SK-N-SH (cell line): ENCODE measurements around the gene HOXB5. TPM values are rescaled to one million over a fixed set of nuclear protein-coding genes. Genes with fewer than 3 reads are reported as not detected.

Experiments
- CTCF ChIA-PET: fragments of 300-600, 350-600 bp; formaldehyde crosslinking; extraction: SDS; loops from one replicate; lab custom pipeline; 2021; lab: Yijun Ruan, JAX
- POLR2A ChIA-PET: fragments of 350-600 bp; sonication (Branson Sonifier 250); formaldehyde crosslinking; extraction: SDS; loops from one replicate; lab custom pipeline; 2020; ENCODE audit warnings: antibody characterized with exemption, inconsistent platforms; lab: Yijun Ruan, JAX
- DNase-seq: peaks from one replicate; pipeline ENCODE4 v3.0.0; 2012
- H2AFZ ChIP-seq: fragments of 200-600 bp; sonication (generic); 2 replicates; pipeline ENCODE4 v1.8.1; 2016; ENCODE audit warnings: antibody characterized with exemption, mild to moderate bottlenecking, low read depth
- H3F3A ChIP-seq: fragments of 200-600 bp; sonication (generic); replicated peaks from 2 replicates; pipeline ENCODE3; 2016; ENCODE audit warnings: antibody characterized with exemption, mild to moderate bottlenecking; ENCODE audit not compliant: insufficient read depth
- H3K27ac ChIP-seq, 2 experiments: fragments of 200-500 bp in 1 of 2; fragments of 200-600 bp in 1 of 2; sonication (Bioruptor generic) in 1 of 2; sonication (generic), shearing (Covaris generic) in 1 of 2; 2 replicates each; pipeline versions ENCODE4 v1.5.1 to v1.6.1; 2014 to 2016; ENCODE audit warnings: low read depth in 2 of 2, inconsistent platforms in 1 of 2, low read length in 1 of 2, mild to moderate bottlenecking in 1 of 2, mixed read lengths in 1 of 2
- H3K27me3 ChIP-seq: fragments of 200-600 bp; sonication (generic), shearing (Covaris generic); 2 replicates; pipeline ENCODE4 v1.6.1; 2016; ENCODE audit warnings: mixed run types; ENCODE audit not compliant: insufficient read depth
- H3K36me3 ChIP-seq, 2 experiments: fragments of 200-500 bp in 1 of 2; fragments of 200-600 bp in 1 of 2; sonication (Bioruptor generic) in 1 of 2; sonication (generic) in 1 of 2; replicated peaks in 1 of 2; 2 replicates each; pipeline versions ENCODE3 to v1.5.1; 2014 to 2016; ENCODE audit warnings: low read length in 1 of 2, mild to moderate bottlenecking in 1 of 2; ENCODE audit not compliant: insufficient read depth in 2 of 2, control insufficient read depth in 1 of 2
- H3K4me1 ChIP-seq, 2 experiments: fragments of 200-500 bp in 1 of 2; fragments of 200-600 bp in 1 of 2; sonication (Bioruptor generic) in 1 of 2; sonication (generic), shearing (Covaris generic) in 1 of 2; 2 replicates each; pipeline versions ENCODE4 v1.5.1 to v1.6.1; 2014 to 2016; ENCODE audit warnings: low read depth in 1 of 2, low read length in 1 of 2, mixed run types in 1 of 2; ENCODE audit not compliant: insufficient read depth in 2 of 2, control insufficient read depth in 1 of 2
- H3K4me2 ChIP-seq: fragments of 200-600 bp; sonication (generic), shearing (Covaris generic); 2 replicates; pipeline ENCODE4 v1.6.1; 2017; ENCODE audit warnings: mixed run types
- H3K4me3 ChIP-seq, 2 experiments: fragments of 200-500 bp in 1 of 2; fragments of 200-600 bp in 1 of 2; sonication (Bioruptor generic) in 1 of 2; sonication (generic), shearing (Covaris generic) in 1 of 2; 2 replicates each; pipeline versions ENCODE4 v1.5.1 to v1.8.1; 2014 to 2016; ENCODE audit warnings: low read depth in 2 of 2, inconsistent platforms in 1 of 2, low read length in 1 of 2, mild to moderate bottlenecking in 1 of 2, mixed read lengths in 1 of 2, moderate library complexity in 1 of 2
- H3K79me2 ChIP-seq: fragments of 200-600 bp; sonication (generic); 2 replicates; pipeline ENCODE4 v1.8.1; 2017; ENCODE audit warnings: mild to moderate bottlenecking; ENCODE audit not compliant: insufficient read depth
- H3K9ac ChIP-seq: fragments of 200-600 bp; sonication (generic); 2 replicates; pipeline ENCODE4 v1.6.1; 2017; ENCODE audit warnings: mixed run types
- H3K9me2 ChIP-seq: fragments of 200-600 bp; sonication (generic); 2 replicates; pipeline ENCODE4 v1.6.1; 2017; ENCODE audit warnings: mixed run types
- H3K9me3 ChIP-seq: fragments of 200-600 bp; sonication (generic); 2 replicates; pipeline ENCODE4 v1.6.1; 2017; ENCODE audit warnings: mixed run types, mild to moderate bottlenecking, moderate library complexity
- H4K20me1 ChIP-seq: fragments of 200-600 bp; sonication (generic); 2 replicates; pipeline ENCODE4 v1.6.1; 2017; ENCODE audit warnings: mild to moderate bottlenecking, mixed run types; ENCODE audit not compliant: insufficient read depth
- EP300 ChIP-seq, 2 experiments: IDR thresholded peaks; 2 replicates each; pipeline versions ENCODE4 v1.4.0 to v1.6.1; 2012; ENCODE audit warnings: borderline replicate concordance in 1 of 2, low read depth in 1 of 2, low read length in 1 of 2
- FOXJ3 ChIP-seq: sonication (generic); formaldehyde crosslinking; IDR thresholded peaks from 2 replicates; pipeline ENCODE4 v1.5.1; 2020; ENCODE audit warnings: mild to moderate bottlenecking, missing genetic modification reagents
- FOXM1 ChIP-seq: IDR thresholded peaks from 2 replicates; pipeline ENCODE4 v1.4.0; 2012; ENCODE audit warnings: low read depth, mild to moderate bottlenecking
- GABPA ChIP-seq: IDR thresholded peaks from 2 replicates; pipeline ENCODE4 v1.4.0; 2012; ENCODE audit warnings: low read depth, mild to moderate bottlenecking
- GATA2 ChIP-seq: sonication (generic); formaldehyde crosslinking; IDR thresholded peaks from 2 replicates; pipeline ENCODE4 v1.5.0; 2020; ENCODE audit warnings: mild to moderate bottlenecking, missing genetic modification reagents
- MEF2A ChIP-seq: IDR thresholded peaks from 2 replicates; pipeline ENCODE4 v1.4.0; 2012; ENCODE audit warnings: low read depth, borderline replicate concordance
- POLR2AphosphoS5 ChIP-seq: IDR thresholded peaks from 2 replicates; pipeline ENCODE4 v1.6.1; 2012; ENCODE audit warnings: low read depth, low read length
- RAD21 ChIP-seq: IDR thresholded peaks from 2 replicates; pipeline ENCODE4 v1.6.1; 2012; ENCODE audit warnings: mild to moderate bottlenecking, low read length
- RFX5 ChIP-seq: IDR thresholded peaks from 2 replicates; pipeline ENCODE4 v1.6.1; 2012; ENCODE audit warnings: mild to moderate bottlenecking, improper control_type of control experiment, low read length
- RXRA ChIP-seq: IDR thresholded peaks from 2 replicates; pipeline ENCODE4 v1.4.0; 2012; ENCODE audit warnings: low read depth, mild to moderate bottlenecking, borderline replicate concordance
- TEAD4 ChIP-seq: IDR thresholded peaks from 2 replicates; pipeline ENCODE4 v1.4.0; 2012; ENCODE audit warnings: mild to moderate bottlenecking, borderline replicate concordance; ENCODE audit not compliant: insufficient read depth
- WGBS: methylation state at CpG from one replicate; pipeline ENCODE4 v1.1.6; 2017; ENCODE audit warnings: low lambda C conversion rate; 5-methylcytosine and 5-hydroxymethylcytosine counted together
- polyA plus RNA-seq, 3 experiments: library from polyadenylated mRNA; depleted of rRNA; stranded (reverse); fragments of >200 nt; gene quantifications; 2 replicates each; pipeline ENCODE4 v1.2.3, GENCODE V29; 2012
- TF ChIP-seq, protein P1 (sequence below): fragments of 150-350 bp; IDR thresholded peaks from 2 replicates; pipeline ENCODE4 v1.6.1; 2016; ENCODE audit warnings: mild to moderate bottlenecking, low read depth, low read length
- TF ChIP-seq, protein P2 (sequence below): IDR thresholded peaks from 2 replicates; pipeline ENCODE4 v1.6.1; 2012; ENCODE audit warnings: mild to moderate bottlenecking, low read depth, low read length, moderate library complexity
- TF ChIP-seq, protein P3 (sequence below): fragments of 200-600 bp; sonication (generic); IDR thresholded peaks from 2 replicates; pipeline ENCODE4 v1.6.1; 2017; ENCODE audit warnings: antibody characterized with exemption, mild to moderate bottlenecking, moderate library complexity
- TF ChIP-seq, protein P4 (sequence below): IDR thresholded peaks from 2 replicates; pipeline ENCODE4 v1.4.0; 2012; ENCODE audit warnings: low read depth
- TF ChIP-seq, protein P5 (sequence below): IDR thresholded peaks from 2 replicates; pipeline ENCODE4; 2012

HOXB5 gene
- polyA plus RNA-seq, 1 of the 3 experiments (the other 2 are of a cell fraction), result not detected

DNA sequence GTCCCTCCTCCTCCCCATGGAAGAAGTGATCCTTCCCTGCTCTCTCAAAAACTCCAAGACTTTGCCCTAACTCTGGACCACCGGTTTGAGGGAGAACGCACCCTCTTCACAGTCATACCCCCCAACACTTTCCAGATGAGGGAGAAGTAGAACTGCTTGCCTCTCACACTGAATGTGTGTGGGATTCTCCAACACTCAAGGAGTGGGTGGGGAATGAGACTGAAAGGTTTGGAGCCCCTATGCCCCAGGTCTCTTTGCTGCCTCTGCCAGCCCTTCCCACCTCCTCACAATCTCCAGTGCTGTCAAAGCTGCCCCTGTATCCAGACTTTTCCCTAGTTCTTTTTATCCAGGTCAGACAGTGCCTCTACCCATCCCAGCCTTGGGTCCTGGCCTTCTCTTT lies 26.9 kb downstream of the HOXB5 start (continued):
- TF ChIP-seq, protein P1, sequence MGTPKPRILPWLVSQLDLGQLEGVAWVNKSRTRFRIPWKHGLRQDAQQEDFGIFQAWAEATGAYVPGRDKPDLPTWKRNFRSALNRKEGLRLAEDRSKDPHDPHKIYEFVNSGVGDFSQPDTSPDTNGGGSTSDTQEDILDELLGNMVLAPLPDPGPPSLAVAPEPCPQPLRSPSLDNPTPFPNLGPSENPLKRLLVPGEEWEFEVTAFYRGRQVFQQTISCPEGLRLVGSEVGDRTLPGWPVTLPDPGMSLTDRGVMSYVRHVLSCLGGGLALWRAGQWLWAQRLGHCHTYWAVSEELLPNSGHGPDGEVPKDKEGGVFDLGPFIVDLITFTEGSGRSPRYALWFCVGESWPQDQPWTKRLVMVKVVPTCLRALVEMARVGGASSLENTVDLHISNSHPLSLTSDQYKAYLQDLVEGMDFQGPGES, result no peak
- TF ChIP-seq, all 33 proteins: peak for 0

DNA sequence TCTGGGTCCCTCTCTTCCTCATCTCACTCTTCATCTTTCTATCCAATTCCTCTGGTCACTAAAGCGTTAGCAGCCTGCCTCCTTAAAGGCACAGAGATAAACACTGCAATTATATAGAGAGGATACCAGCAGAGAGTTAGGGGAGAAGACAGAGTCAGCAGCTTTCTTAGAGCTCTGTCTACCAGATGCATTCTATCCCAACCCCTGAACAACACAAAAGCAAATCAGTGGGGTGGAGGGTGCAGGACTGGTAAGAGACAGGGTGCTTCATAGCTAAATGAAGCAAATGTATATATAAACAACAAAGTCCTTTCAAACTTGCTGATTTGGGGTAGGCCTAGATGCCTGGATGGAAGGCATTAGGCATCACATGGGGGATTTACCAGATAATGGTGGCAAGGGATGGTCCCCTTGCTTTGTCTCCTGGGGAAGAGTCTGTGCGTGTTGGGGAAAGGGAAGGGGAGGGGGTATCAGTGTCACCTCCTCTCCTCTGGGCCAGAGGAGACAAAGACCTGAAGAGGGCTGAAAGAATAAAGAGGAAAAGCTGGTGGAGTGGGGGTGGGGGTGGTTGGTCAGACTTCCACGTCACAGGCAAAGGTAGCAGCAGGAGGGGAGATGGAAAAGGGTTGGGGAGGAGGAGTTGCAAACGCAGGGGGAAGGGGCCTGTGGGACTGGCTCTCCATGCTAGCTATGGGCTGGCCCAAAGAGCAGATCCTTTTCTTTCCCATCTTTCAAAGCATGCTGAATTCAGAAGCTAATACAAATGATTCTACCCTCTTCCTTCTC lies 27.5 kb downstream of the HOXB5 start:
- no peak for DNase-seq
- no peaks in the 10 kb centered on the region for H3K79me2 ChIP-seq

More for the DNA sequence above, 27.5 kb downstream of the HOXB5 start:
- Histone ChIP-seq H3K9me3 (no peaks in the 10 kb centered on the region), H3K27me3 (peaks cover 97% of the 10 kb centered on the region), H3K9me2 (no peaks in the 10 kb centered on the region), H3K4me3 (no peak overlapping the region), H3F3A (no peaks in the 10 kb centered on the region), H2AFZ (no peak overlapping the region), H3K27ac (no peak overlapping the region), H3K36me3 (no peaks in the 10 kb centered on the region), H3K9ac (no peak overlapping the region), H3K4me2 (no peak overlapping the region), H4K20me1 (peaks cover 10% of the 10 kb centered on the region; the same call in 1 of the 2 replicates), H3K4me1 (peaks cover 0 to 2% of the 10 kb centered on the region in 2 experiments; a peak in 1 of 4 replicates)
- TF ChIP-seq TEAD4 (no peak), RAD21 (no peak), MEF2A (no peak), RFX5 (no peak), RXRA (no peak), FOXM1 (no peak), FOXJ3 (CRISPR knock-in tag) (no peak), POLR2AphosphoS5 (no peak), GATA2 (CRISPR knock-in tag) (no peak), GABPA (no peak), EP300 (IDR thresholded peaks at IDR 0.05; ENCODE audit: borderline replicate concordance in 1 of 2, low read depth in 1 of 2, low read length in 1 of 2) (no peak)
- TF ChIP-seq, protein P2, sequence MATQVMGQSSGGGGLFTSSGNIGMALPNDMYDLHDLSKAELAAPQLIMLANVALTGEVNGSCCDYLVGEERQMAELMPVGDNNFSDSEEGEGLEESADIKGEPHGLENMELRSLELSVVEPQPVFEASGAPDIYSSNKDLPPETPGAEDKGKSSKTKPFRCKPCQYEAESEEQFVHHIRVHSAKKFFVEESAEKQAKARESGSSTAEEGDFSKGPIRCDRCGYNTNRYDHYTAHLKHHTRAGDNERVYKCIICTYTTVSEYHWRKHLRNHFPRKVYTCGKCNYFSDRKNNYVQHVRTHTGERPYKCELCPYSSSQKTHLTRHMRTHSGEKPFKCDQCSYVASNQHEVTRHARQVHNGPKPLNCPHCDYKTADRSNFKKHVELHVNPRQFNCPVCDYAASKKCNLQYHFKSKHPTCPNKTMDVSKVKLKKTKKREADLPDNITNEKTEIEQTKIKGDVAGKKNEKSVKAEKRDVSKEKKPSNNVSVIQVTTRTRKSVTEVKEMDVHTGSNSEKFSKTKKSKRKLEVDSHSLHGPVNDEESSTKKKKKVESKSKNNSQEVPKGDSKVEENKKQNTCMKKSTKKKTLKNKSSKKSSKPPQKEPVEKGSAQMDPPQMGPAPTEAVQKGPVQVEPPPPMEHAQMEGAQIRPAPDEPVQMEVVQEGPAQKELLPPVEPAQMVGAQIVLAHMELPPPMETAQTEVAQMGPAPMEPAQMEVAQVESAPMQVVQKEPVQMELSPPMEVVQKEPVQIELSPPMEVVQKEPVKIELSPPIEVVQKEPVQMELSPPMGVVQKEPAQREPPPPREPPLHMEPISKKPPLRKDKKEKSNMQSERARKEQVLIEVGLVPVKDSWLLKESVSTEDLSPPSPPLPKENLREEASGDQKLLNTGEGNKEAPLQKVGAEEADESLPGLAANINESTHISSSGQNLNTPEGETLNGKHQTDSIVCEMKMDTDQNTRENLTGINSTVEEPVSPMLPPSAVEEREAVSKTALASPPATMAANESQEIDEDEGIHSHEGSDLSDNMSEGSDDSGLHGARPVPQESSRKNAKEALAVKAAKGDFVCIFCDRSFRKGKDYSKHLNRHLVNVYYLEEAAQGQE, result no peak
- TF ChIP-seq, protein P3, sequence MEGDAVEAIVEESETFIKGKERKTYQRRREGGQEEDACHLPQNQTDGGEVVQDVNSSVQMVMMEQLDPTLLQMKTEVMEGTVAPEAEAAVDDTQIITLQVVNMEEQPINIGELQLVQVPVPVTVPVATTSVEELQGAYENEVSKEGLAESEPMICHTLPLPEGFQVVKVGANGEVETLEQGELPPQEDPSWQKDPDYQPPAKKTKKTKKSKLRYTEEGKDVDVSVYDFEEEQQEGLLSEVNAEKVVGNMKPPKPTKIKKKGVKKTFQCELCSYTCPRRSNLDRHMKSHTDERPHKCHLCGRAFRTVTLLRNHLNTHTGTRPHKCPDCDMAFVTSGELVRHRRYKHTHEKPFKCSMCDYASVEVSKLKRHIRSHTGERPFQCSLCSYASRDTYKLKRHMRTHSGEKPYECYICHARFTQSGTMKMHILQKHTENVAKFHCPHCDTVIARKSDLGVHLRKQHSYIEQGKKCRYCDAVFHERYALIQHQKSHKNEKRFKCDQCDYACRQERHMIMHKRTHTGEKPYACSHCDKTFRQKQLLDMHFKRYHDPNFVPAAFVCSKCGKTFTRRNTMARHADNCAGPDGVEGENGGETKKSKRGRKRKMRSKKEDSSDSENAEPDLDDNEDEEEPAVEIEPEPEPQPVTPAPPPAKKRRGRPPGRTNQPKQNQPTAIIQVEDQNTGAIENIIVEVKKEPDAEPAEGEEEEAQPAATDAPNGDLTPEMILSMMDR, result no peak
- TF ChIP-seq, protein P4, sequence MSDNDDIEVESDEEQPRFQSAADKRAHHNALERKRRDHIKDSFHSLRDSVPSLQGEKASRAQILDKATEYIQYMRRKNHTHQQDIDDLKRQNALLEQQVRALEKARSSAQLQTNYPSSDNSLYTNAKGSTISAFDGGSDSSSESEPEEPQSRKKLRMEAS, result no peak
- TF ChIP-seq, protein P5, sequence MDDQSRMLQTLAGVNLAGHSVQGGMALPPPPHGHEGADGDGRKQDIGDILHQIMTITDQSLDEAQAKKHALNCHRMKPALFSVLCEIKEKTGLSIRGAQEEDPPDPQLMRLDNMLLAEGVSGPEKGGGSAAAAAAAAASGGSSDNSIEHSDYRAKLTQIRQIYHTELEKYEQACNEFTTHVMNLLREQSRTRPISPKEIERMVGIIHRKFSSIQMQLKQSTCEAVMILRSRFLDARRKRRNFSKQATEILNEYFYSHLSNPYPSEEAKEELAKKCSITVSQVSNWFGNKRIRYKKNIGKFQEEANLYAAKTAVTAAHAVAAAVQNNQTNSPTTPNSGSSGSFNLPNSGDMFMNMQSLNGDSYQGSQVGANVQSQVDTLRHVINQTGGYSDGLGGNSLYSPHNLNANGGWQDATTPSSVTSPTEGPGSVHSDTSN, result no peak
- ChIA-PET CTCF (no interaction called here), POLR2A (no interaction called here)
- WGBS, result 8% methylated on average over 4 of the region's 4 CpGs
